K562 (cell line): ENCODE results near the gene NUP62. TPM values are rescaled to one million over a fixed set of nuclear protein-coding genes. Genes with fewer than 3 reads are reported as not detected.

Source experiments
- C11orf30 ChIP-seq: fragments of 450-650 bp; IDR thresholded peaks from 2 replicates; pipeline ENCODE4 v1.6.1; 2016; ENCODE audit warnings: low read depth, mild to moderate bottlenecking
- CC2D1A ChIP-seq: fragments of 450-650 bp; IDR thresholded peaks from 2 replicates; pipeline ENCODE4 v1.6.1; 2017; ENCODE audit warnings: mild to moderate bottlenecking
- CCAR2 ChIP-seq: fragments of 200-400 bp; formaldehyde crosslinking; IDR thresholded peaks from 2 replicates; pipeline ENCODE4 v1.6.1; 2017; ENCODE audit warnings: mild to moderate bottlenecking, low read depth, low read length
- EGR1 ChIP-seq: fragments of 450-650 bp; conservative IDR thresholded peaks from 2 replicates; pipeline ENCODE4 v1.6.1; 2017; ENCODE audit warnings: mild to moderate bottlenecking
- ETV6 ChIP-seq, 3 experiments: fragments of 150-350 bp in 1 of 3; sonication (generic) in 1 of 3; formaldehyde crosslinking in 1 of 3; IDR thresholded peaks; 2 replicates each; pipeline versions ENCODE4 v1.6.1 to v1.8.0; 2014 to 2022; ENCODE audit warnings: borderline replicate concordance in 2 of 3, low read depth in 2 of 3, antibody characterized with exemption in 1 of 3, low read length in 1 of 3, mild to moderate bottlenecking in 1 of 3, missing genetic modification reagents in 1 of 3
- FOXK1 ChIP-seq: sonication (generic); formaldehyde crosslinking; IDR thresholded peaks from 2 replicates; pipeline ENCODE4 v1.8.0; 2022; ENCODE audit warnings: missing genetic modification reagents, mild to moderate bottlenecking, borderline replicate concordance
- HIVEP1 ChIP-seq: fragments of 250-450 bp; sonication (Bioruptor Pico); IDR thresholded peaks from 2 replicates; pipeline ENCODE4 v1.4.0; 2020; ENCODE audit warnings: mild to moderate bottlenecking
- KAT8 ChIP-seq: fragments of 450-650 bp; IDR thresholded peaks from 2 replicates; pipeline ENCODE4 v1.6.1; 2016; ENCODE audit warnings: low read depth, mild to moderate bottlenecking
- NONO ChIP-seq, 2 experiments: fragments of 200-400 bp in 1 of 2; fragments of 450-650 bp in 1 of 2; formaldehyde crosslinking in 1 of 2; IDR thresholded peaks; 2 replicates each; pipeline ENCODE4 v1.6.1; 2017; ENCODE audit warnings: low read depth in 2 of 2, mild to moderate bottlenecking in 2 of 2, moderate library complexity in 2 of 2, low read length in 1 of 2
- PHF8 ChIP-seq: fragments of 200-600 bp; sonication (generic); IDR thresholded peaks from 2 replicates; pipeline ENCODE4 v1.6.1; 2012; ENCODE audit warnings: mixed run types, mild to moderate bottlenecking, inconsistent platforms, low read length, moderate library complexity, borderline replicate concordance
- POLR2B ChIP-seq: fragments of 450-650 bp; IDR thresholded peaks from 2 replicates; pipeline ENCODE4 v1.6.1; 2018; ENCODE audit warnings: low read depth; ENCODE audit not compliant: partially characterized antibody
- PPARD ChIP-seq: fragments of 250-450 bp; sonication (Bioruptor Pico); IDR thresholded peaks from 2 replicates; pipeline ENCODE4 v1.8.0; 2022; ENCODE audit warnings: inconsistent platforms, mild to moderate bottlenecking, moderate library complexity
- ZNF140 ChIP-seq: fragments of 250-450 bp; sonication (Bioruptor Pico); IDR thresholded peaks from 2 replicates; pipeline ENCODE4 v1.8.0; 2021; ENCODE audit warnings: moderate library complexity, mild to moderate bottlenecking, inconsistent platforms
- ZNF354B ChIP-seq: fragments of 250-450 bp; sonication (Bioruptor Pico); IDR thresholded peaks from 2 replicates; pipeline ENCODE4 v1.4.0; 2020
- ZNF57 ChIP-seq: fragments of 450-650 bp; formaldehyde crosslinking; IDR thresholded peaks from 2 replicates; pipeline ENCODE4 v1.4.0; 2020; ENCODE audit warnings: mild to moderate bottlenecking, moderate library complexity
- ZNF644 ChIP-seq: fragments of 200-800 bp; sonication (Bioruptor generic); IDR thresholded peaks from 2 replicates; pipeline ENCODE4 v1.6.1; 2016; ENCODE audit warnings: low read depth, missing genetic modification characterization, missing compliant biosample characterization
- ZNF785 ChIP-seq: fragments of 250-450 bp; sonication (Bioruptor Pico); IDR thresholded peaks from 2 replicates; pipeline ENCODE4 v1.4.0; 2020; ENCODE audit warnings: mild to moderate bottlenecking
- ZNF830 ChIP-seq: fragments of 250-450 bp; sonication (Bioruptor Pico); IDR thresholded peaks from 2 replicates; pipeline ENCODE4 v1.5.0; 2021; ENCODE audit warnings: mild to moderate bottlenecking
- polyA plus RNA-seq, 8 experiments: library from polyadenylated mRNA; depleted of rRNA in 4 of 8; stranded (reverse) in 5 of 8; unstranded in 3 of 8; fragments of >200 nt; fragmentation: Nextera tagmentation in 2 of 8; fragmentation: Illumina TruSeq in 1 of 8; extraction: Ambion mirVana in 2 of 8; extraction: Trizol in 1 of 8; gene quantifications; 2 replicates each; pipeline versions ENCODE4 v1.2.1 to v1.2.3, GENCODE V29; 2011 to 2014; ENCODE audit warnings: inconsistent platforms in 1 of 8, missing spikeins in 1 of 8
- total RNA-seq, 7 experiments: library from RNA; depleted of rRNA in 6 of 7; stranded (reverse); fragments of >200 nt in 6 of 7; fragmentation: Illumina TruSeq in 2 of 7; extraction: Trizol in 2 of 7; gene quantifications; 2 replicates each; pipeline versions ENCODE4 v1.2.1 to v1.2.3, GENCODE V29; 2011 to 2021; ENCODE audit warnings: low replicate concordance in 1 of 7
- TF ChIP-seq, protein P1 (sequence below): fragments of 250-450 bp; sonication (Bioruptor Pico); IDR thresholded peaks from 2 replicates; pipeline ENCODE4 v1.4.0; 2020; ENCODE audit warnings: mild to moderate bottlenecking, moderate library complexity
- TF ChIP-seq, protein P2 (sequence below): fragments of 250-450 bp; sonication (Bioruptor Pico); IDR thresholded peaks from 2 replicates; pipeline ENCODE4 v1.9.0; 2021; ENCODE audit warnings: mild to moderate bottlenecking
- TF ChIP-seq, protein P3 (sequence below), 2 experiments: fragments of 450-650 bp; IDR thresholded peaks; 2 replicates each; pipeline ENCODE4 v1.6.1; 2016
- TF ChIP-seq, protein P4 (sequence below), 2 experiments: fragments of 450-650 bp in 1 of 2; IDR thresholded peaks; 2 replicates each; pipeline ENCODE4 v1.6.1; 2011 to 2017; ENCODE audit warnings: low read depth in 2 of 2, antibody characterized with exemption in 1 of 2, borderline replicate concordance in 1 of 2, low read length in 1 of 2, mild to moderate bottlenecking in 1 of 2, mixed read lengths in 1 of 2; ENCODE audit not compliant: control insufficient read depth in 1 of 2

NUP62 gene
- total and polyA plus RNA-seq, 9 of the 15 experiments (the other 6 are each of a cell fraction or from before 2014, with no cell fraction given), result 16.9 to 109 (median 66.0) TPM

DNA sequence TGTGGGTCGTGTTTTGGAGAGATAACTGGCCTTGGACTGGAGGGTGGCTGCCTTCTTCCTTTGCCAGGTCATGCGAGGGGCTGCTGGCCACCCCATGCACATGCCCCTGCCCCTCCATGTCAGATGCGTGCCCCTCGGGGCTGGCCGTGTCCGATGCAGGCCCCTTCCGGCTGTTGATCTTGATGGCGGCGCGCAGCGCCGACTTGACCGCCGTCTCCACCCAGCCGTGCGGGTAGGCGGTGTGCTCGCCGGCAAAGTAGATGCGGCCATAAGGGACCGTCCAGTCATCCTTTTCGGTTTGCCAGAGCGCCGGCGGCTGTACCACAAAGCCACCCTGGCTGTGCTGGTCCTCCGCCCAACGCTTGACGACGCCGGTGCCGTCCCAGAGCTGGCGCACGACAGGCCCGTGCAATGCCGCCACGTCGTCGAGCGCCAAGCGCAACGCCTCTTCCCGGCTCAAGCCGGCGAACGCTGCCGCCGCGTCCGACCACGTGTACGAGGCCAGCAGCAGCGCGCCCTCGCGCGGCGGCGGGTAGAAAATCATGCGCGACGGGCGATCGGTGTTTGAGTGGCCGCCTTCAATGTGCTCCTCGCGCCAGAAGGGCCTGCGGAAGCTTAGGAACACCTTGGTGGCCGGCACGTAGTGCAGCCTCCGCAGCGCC, 39.5 kb downstream of the NUP62 start (continued):
- TF ChIP-seq CC2D1A, result no peak
- TF ChIP-seq, protein P1, sequence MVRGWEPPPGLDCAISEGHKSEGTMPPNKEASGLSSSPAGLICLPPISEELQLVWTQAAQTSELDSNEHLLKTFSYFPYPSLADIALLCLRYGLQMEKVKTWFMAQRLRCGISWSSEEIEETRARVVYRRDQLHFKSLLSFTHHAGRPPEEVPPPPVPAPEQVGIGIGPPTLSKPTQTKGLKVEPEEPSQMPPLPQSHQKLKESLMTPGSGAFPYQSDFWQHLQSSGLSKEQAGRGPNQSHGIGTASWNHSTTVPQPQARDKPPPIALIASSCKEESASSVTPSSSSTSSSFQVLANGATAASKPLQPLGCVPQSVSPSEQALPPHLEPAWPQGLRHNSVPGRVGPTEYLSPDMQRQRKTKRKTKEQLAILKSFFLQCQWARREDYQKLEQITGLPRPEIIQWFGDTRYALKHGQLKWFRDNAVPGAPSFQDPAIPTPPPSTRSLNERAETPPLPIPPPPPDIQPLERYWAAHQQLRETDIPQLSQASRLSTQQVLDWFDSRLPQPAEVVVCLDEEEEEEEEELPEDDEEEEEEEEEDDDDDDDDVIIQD (CRISPR knock-in tag), result no peak
- TF ChIP-seq PPARD, result no peak
- peak; percentile 30 for TF ChIP-seq POLR2B
- TF ChIP-seq FOXK1 (CRISPR knock-in tag), result peak; percentile 99
- TF ChIP-seq ZNF140 (CRISPR knock-in tag), result no peak
- TF ChIP-seq NONO (IDR thresholded peaks at IDR 0.05; ENCODE audit: low read depth in 2 of 2, low read length in 1 of 2), result peak in 1 of 2 experiments; percentile 68; a peak in 1 of 4 replicates
- peak; percentile 27; the same call in 1 of the 2 replicates for TF ChIP-seq PHF8
- no peak for TF ChIP-seq CCAR2
- TF ChIP-seq EGR1, result peak; percentile 14; the same call in 1 of the 2 replicates
- TF ChIP-seq ZNF644, result no peak
- TF ChIP-seq ZNF785 (CRISPR knock-in tag), result no peak
- TF ChIP-seq, protein P2, sequence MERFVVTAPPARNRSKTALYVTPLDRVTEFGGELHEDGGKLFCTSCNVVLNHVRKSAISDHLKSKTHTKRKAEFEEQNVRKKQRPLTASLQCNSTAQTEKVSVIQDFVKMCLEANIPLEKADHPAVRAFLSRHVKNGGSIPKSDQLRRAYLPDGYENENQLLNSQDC (CRISPR knock-in tag), result no peak
- TF ChIP-seq ETV6 (IDR thresholded peaks at IDR 0.05; ENCODE audit: borderline replicate concordance in 1 of 2, low read depth in 2 of 2, low read length in 1 of 2), result no peak; a peak in 1 of 4 replicates
- TF ChIP-seq ETV6 (CRISPR knock-in tag; IDR thresholded peaks at IDR 0.05; ENCODE audit: borderline replicate concordance), result peak; percentile 99; the same call in 1 of the 2 replicates
- TF ChIP-seq HIVEP1, result no peak
- no peak for TF ChIP-seq ZNF830
- TF ChIP-seq KAT8, result no peak
- TF ChIP-seq, protein P3, sequence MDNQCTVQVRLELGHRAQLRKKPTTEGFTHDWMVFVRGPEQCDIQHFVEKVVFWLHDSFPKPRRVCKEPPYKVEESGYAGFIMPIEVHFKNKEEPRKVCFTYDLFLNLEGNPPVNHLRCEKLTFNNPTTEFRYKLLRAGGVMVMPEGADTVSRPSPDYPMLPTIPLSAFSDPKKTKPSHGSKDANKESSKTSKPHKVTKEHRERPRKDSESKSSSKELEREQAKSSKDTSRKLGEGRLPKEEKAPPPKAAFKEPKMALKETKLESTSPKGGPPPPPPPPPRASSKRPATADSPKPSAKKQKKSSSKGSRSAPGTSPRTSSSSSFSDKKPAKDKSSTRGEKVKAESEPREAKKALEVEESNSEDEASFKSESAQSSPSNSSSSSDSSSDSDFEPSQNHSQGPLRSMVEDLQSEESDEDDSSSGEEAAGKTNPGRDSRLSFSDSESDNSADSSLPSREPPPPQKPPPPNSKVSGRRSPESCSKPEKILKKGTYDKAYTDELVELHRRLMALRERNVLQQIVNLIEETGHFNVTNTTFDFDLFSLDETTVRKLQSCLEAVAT (IDR thresholded peaks at IDR 0.05), result peak in 1 of 2 experiments; percentile 60; a peak in 2 of 4 replicates
- TF ChIP-seq ZNF57 (CRISPR knock-in tag), result no peak
- no peak for TF ChIP-seq ZNF354B
- no peak for TF ChIP-seq C11orf30
- TF ChIP-seq, protein P4, sequence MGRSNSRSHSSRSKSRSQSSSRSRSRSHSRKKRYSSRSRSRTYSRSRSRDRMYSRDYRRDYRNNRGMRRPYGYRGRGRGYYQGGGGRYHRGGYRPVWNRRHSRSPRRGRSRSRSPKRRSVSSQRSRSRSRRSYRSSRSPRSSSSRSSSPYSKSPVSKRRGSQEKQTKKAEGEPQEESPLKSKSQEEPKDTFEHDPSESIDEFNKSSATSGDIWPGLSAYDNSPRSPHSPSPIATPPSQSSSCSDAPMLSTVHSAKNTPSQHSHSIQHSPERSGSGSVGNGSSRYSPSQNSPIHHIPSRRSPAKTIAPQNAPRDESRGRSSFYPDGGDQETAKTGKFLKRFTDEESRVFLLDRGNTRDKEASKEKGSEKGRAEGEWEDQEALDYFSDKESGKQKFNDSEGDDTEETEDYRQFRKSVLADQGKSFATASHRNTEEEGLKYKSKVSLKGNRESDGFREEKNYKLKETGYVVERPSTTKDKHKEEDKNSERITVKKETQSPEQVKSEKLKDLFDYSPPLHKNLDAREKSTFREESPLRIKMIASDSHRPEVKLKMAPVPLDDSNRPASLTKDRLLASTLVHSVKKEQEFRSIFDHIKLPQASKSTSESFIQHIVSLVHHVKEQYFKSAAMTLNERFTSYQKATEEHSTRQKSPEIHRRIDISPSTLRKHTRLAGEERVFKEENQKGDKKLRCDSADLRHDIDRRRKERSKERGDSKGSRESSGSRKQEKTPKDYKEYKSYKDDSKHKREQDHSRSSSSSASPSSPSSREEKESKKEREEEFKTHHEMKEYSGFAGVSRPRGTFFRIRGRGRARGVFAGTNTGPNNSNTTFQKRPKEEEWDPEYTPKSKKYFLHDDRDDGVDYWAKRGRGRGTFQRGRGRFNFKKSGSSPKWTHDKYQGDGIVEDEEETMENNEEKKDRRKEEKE (IDR thresholded peaks at IDR 0.05; ENCODE audit: borderline replicate concordance in 1 of 2, control insufficient read depth in 1 of 2, low read depth in 2 of 2, low read length in 1 of 2), result peak in 1 of 2 experiments; percentile 65; a peak in 1 of 4 replicates
